Measurements from ENCODE around the gene SLC39A13.

- TF ChIP-seq CTCF (IDR thresholded peaks at IDR 0.05; ENCODE audit: insufficient read depth, low read depth, low read length) (no peak), EZH2 (IDR thresholded peaks at IDR 0.05; ENCODE audit: insufficient read depth, low read length) (no peak)
These were observed 429 bp downstream of the SLC39A13 start for GRCh38 chr11:47408598-47409439.
